Measurements from ENCODE around the gene FBXL20. TPM values are rescaled to one million over a fixed set of nuclear protein-coding genes. Genes with fewer than 3 reads are reported as not detected.

The FBXL20 gene
- total and polyA plus RNA-seq, 2 donors (not counting 3 experiments of a cell fraction or from before 2014, with no cell fraction given) = 4.6 to 18.0 TPM

- no peaks in the 10 kb centered on the region for H3K79me2 ChIP-seq (ENCODE audit: control insufficient read depth, insufficient read depth, low read length)
- no peak overlapping the region for H3K4me3 ChIP-seq (replicated peaks in 1 of 3; ENCODE audit: insufficient read depth in 1 of 3, low read depth in 1 of 3, low read length in 3 of 3)
- no peaks in the 10 kb centered on the region for H3K27me3 ChIP-seq (ENCODE audit: control insufficient read depth in 2 of 2, insufficient read depth in 2 of 2, low read length in 2 of 2)
- TF ChIP-seq, protein P1, sequence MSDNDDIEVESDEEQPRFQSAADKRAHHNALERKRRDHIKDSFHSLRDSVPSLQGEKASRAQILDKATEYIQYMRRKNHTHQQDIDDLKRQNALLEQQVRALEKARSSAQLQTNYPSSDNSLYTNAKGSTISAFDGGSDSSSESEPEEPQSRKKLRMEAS (IDR thresholded peaks at IDR 0.05; ENCODE audit: insufficient read depth, insufficient read length) = no peak
- TF ChIP-seq, protein P2, sequence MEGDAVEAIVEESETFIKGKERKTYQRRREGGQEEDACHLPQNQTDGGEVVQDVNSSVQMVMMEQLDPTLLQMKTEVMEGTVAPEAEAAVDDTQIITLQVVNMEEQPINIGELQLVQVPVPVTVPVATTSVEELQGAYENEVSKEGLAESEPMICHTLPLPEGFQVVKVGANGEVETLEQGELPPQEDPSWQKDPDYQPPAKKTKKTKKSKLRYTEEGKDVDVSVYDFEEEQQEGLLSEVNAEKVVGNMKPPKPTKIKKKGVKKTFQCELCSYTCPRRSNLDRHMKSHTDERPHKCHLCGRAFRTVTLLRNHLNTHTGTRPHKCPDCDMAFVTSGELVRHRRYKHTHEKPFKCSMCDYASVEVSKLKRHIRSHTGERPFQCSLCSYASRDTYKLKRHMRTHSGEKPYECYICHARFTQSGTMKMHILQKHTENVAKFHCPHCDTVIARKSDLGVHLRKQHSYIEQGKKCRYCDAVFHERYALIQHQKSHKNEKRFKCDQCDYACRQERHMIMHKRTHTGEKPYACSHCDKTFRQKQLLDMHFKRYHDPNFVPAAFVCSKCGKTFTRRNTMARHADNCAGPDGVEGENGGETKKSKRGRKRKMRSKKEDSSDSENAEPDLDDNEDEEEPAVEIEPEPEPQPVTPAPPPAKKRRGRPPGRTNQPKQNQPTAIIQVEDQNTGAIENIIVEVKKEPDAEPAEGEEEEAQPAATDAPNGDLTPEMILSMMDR (IDR thresholded peaks at IDR 0.05; ENCODE audit: extremely low read depth in 1 of 2, insufficient read depth in 1 of 2, low read depth in 1 of 2, low read length in 2 of 2) = no peak
- TF ChIP-seq EZH2 (IDR thresholded peaks at IDR 0.05; ENCODE audit: borderline replicate concordance, low read depth, low read length, severe bottlenecking) (no peak), MYC (IDR thresholded peaks at IDR 0.05; ENCODE audit: low read depth, low read length) (no peak)
- H3K4me2 ChIP-seq (ENCODE audit: insufficient read depth, low read length) = no peak overlapping the region
- peaks cover 3% of the 10 kb centered on the region for H4K20me1 ChIP-seq (replicated peaks; ENCODE audit: control insufficient read depth, extremely low read depth, insufficient read depth, low read length)
- H3K9me1 ChIP-seq (replicated peaks; ENCODE audit: control insufficient read depth, extremely low read depth, insufficient read depth, low read length) = no peaks in the 10 kb centered on the region
- BruUV-seq (replicated peaks) = no TSS peak
- H3K27ac ChIP-seq (ENCODE audit: insufficient read depth, low read depth, low read length) = no peak overlapping the region
- no peak overlapping the region for H2AFZ ChIP-seq (ENCODE audit: low read depth, low read length)
- no peaks in the 10 kb centered on the region for H3K4me1 ChIP-seq (ENCODE audit: control insufficient read depth, extremely low read depth, insufficient read depth, low read length)
- dilution Hi-C loops (cut with MboI; ENCODE audit: extremely low pct_ligation_motif_present, low sequenced_read_pairs) (no loop called here), intact Hi-C loops (cut with micrococcal nuclease) (loop anchor here (10.0 kb wide), 1 partner anchor 1857 kb away; no protein-coding TSS in a partner anchor)
- H3K9me3 ChIP-seq (replicated peaks; ENCODE audit: control insufficient read depth, insufficient read depth, low read length) = no peaks in the 10 kb centered on the region
- no peak for FAIRE-seq
- H3K9ac ChIP-seq (replicated peaks; ENCODE audit: extremely low read depth, insufficient read depth, low read length) = no peak overlapping the region
- ChIA-PET CTCF (interaction anchor here (1.2 kb wide), 1 partner anchor 120 kb away, joined by 4 read pairs; no protein-coding TSS in a partner anchor), POLR2A (interaction anchor here (0.7 kb wide), 1 partner anchor 60 kb away, joined by 4 read pairs; no protein-coding TSS in a partner anchor)
- H3K36me3 ChIP-seq (ENCODE audit: control insufficient read depth in 2 of 2, extremely low read depth in 1 of 2, insufficient read depth in 2 of 2, low read length in 2 of 2) = no peaks in the 10 kb centered on the region
- DNase-seq (ENCODE audit: low read depth, low spot score) = no peak
Measured at GRCh38 chr17:39391448-39391847, 10.0 kb downstream of the FBXL20 start.

DNA sequence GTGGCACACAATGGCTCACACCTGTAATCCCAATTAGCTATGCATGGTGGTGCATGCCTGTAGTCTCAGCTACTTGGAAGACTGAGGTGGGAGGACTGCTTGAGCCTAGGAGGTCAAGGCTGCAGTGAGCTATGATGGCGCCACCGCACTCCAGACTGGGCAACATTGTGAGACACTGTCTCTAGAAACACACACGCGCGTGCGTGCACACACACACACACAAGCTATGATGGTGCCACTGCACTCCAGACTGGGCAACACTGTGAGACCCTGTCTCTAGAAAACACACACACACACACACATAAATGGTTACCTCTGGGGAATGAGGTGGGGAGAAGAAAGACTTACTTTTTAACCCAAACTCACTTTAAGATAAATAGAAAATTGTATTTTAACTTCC lies 16.4 kb downstream of the FBXL20 start:
- BruUV-seq (replicated peaks) = no TSS peak
- intact Hi-C loops (cut with micrococcal nuclease) (no loop called here), dilution Hi-C loops (cut with MboI; ENCODE audit: extremely low pct_ligation_motif_present, low sequenced_read_pairs) (no loop called here)
- no peak for FAIRE-seq
- no peak overlapping the region for H3K4me2 ChIP-seq (ENCODE audit: insufficient read depth, low read length)
- no peaks in the 10 kb centered on the region for H3K9me3 ChIP-seq (replicated peaks; ENCODE audit: control insufficient read depth, insufficient read depth, low read length)
- H4K20me1 ChIP-seq (replicated peaks; ENCODE audit: control insufficient read depth, extremely low read depth, insufficient read depth, low read length) = no peaks in the 10 kb centered on the region
- TF ChIP-seq MYC (IDR thresholded peaks at IDR 0.05; ENCODE audit: low read depth, low read length) (no peak), JUN (IDR thresholded peaks at IDR 0.05; ENCODE audit: borderline replicate concordance, insufficient read depth, insufficient read length, low read depth) (no peak), GATA2 (IDR thresholded peaks at IDR 0.05; ENCODE audit: insufficient read depth, insufficient read length, low read depth, low read length) (no peak), POLR2A (IDR thresholded peaks at IDR 0.05; ENCODE audit: low read depth, low read length) (no peak), FOS (IDR thresholded peaks at IDR 0.05; ENCODE audit: borderline replicate concordance, insufficient read depth, low read length) (no peak), POLR2AphosphoS5 (IDR thresholded peaks at IDR 0.05; ENCODE audit: insufficient read depth, low read depth, low read length) (no peak), EZH2 (IDR thresholded peaks at IDR 0.05; ENCODE audit: borderline replicate concordance, low read depth, low read length, severe bottlenecking) (no peak)
- TF ChIP-seq, protein P1 (IDR thresholded peaks at IDR 0.05; ENCODE audit: insufficient read depth, insufficient read length) = no peak
- TF ChIP-seq, protein P2 (IDR thresholded peaks at IDR 0.05; ENCODE audit: extremely low read depth in 1 of 2, insufficient read depth in 1 of 2, low read depth in 1 of 2, low read length in 2 of 2) = no peak
- ChIA-PET POLR2A (no interaction called here), CTCF (no interaction called here)
- no peak overlapping the region for H3K27ac ChIP-seq (ENCODE audit: insufficient read depth, low read depth, low read length)
- no peaks in the 10 kb centered on the region for H3K9me1 ChIP-seq (replicated peaks; ENCODE audit: control insufficient read depth, extremely low read depth, insufficient read depth, low read length)
- H3K4me3 ChIP-seq (replicated peaks in 1 of 3; ENCODE audit: insufficient read depth in 1 of 3, low read depth in 1 of 3, low read length in 3 of 3) = no peak overlapping the region
- no peaks in the 10 kb centered on the region for H3K4me1 ChIP-seq (ENCODE audit: control insufficient read depth, extremely low read depth, insufficient read depth, low read length)
- no peak overlapping the region for H3K9ac ChIP-seq (replicated peaks; ENCODE audit: extremely low read depth, insufficient read depth, low read length)
- no peaks in the 10 kb centered on the region for H3K36me3 ChIP-seq (ENCODE audit: control insufficient read depth in 2 of 2, extremely low read depth in 1 of 2, insufficient read depth in 2 of 2, low read length in 2 of 2)
- H3K79me2 ChIP-seq (ENCODE audit: control insufficient read depth, insufficient read depth, low read length) = no peaks in the 10 kb centered on the region
- no peak overlapping the region for H2AFZ ChIP-seq (ENCODE audit: low read depth, low read length)
- DNase-seq (ENCODE audit: low read depth, low spot score) = no peak
- H3K27me3 ChIP-seq (ENCODE audit: control insufficient read depth in 2 of 2, insufficient read depth in 2 of 2, low read length in 2 of 2) = no peaks in the 10 kb centered on the region

All from endothelial cell of umbilical vein (primary cell).